ENCODE data around the gene MRPL58. TPM values are rescaled to one million over a fixed set of nuclear protein-coding genes. Genes with fewer than 3 reads are reported as not detected.

Gene MRPL58
- total RNA-seq, 4 donors from 2014 or later: 28.0 to 48.5 (median 42.6) TPM

DNA sequence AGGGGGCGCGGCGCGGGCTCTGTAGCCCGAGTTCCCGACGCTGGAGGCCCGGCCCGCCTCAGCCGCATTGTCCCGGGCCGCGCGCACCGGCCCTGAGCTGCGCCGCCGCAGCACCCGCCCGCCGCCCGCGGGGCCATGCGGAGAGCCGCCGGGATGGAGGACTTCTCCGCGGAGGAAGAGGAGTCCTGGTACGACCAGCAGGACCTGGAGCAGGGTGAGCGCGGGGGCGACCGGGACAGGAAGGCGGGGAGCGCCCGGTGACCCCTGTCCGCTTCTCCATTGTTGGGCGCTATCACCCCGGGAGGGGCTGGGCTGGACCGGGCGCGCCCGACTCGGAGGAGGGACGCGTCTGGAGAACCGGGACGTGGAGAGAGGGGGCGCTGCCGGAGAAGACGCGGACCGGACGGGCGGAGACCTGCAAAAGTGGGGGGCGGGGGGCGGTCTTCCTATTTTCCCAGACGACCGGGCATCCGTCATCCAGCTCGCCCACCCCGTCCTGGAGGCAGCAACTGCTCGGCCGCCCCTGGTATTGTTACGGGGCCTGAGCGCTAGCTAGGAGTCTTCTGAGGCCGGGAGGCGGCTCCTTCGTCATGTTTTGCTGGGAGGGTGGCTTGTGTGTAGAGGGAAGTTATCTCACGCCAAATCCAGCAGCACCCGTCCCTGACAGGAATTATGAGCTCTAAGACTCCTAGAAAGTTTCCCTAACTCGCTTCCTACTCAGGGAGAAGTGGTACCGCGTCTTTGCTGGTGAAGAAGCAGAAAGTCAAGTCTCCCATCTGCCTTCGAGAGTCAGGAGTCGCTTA lies 24.4 kb upstream of the MRPL58 start:
- TF ChIP-seq, protein P1, sequence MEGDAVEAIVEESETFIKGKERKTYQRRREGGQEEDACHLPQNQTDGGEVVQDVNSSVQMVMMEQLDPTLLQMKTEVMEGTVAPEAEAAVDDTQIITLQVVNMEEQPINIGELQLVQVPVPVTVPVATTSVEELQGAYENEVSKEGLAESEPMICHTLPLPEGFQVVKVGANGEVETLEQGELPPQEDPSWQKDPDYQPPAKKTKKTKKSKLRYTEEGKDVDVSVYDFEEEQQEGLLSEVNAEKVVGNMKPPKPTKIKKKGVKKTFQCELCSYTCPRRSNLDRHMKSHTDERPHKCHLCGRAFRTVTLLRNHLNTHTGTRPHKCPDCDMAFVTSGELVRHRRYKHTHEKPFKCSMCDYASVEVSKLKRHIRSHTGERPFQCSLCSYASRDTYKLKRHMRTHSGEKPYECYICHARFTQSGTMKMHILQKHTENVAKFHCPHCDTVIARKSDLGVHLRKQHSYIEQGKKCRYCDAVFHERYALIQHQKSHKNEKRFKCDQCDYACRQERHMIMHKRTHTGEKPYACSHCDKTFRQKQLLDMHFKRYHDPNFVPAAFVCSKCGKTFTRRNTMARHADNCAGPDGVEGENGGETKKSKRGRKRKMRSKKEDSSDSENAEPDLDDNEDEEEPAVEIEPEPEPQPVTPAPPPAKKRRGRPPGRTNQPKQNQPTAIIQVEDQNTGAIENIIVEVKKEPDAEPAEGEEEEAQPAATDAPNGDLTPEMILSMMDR (IDR thresholded peaks at IDR 0.05): no peak

DNA sequence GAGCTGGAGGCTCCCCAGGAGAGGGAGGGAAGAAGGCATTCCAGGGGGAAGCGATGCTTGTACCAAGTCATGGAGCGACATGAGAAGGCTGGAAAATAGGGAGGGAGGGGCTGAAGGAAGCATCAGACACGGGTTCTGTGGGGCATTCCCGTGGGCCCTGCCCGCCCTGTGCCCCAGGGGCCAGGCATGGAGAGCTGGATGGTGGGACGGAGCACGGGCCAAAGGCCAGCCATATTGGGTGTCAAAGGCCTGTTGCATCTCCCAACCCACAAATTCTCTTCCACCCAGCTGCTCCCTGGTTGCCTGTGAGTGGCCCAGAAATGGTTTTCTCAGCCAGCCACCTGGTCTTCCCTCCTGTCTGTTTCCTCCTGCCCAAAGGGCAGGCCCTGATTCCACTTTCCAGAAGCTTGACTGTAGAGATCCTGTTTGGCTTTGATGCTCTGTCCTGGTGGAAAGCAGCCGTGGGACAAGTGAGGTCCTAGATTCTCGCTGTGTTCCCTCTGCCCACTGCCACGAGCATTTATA lies 21.8 kb upstream of the MRPL58 start:
- no peak for ATAC-seq (ENCODE audit: low FRiP score)

More for the DNA sequence above, 24.4 kb upstream of the MRPL58 start:
- DNase-seq (ENCODE audit: low spot score) (peak; percentile 75), ATAC-seq (ENCODE audit: low FRiP score) (peak; percentile 86)

DNA sequence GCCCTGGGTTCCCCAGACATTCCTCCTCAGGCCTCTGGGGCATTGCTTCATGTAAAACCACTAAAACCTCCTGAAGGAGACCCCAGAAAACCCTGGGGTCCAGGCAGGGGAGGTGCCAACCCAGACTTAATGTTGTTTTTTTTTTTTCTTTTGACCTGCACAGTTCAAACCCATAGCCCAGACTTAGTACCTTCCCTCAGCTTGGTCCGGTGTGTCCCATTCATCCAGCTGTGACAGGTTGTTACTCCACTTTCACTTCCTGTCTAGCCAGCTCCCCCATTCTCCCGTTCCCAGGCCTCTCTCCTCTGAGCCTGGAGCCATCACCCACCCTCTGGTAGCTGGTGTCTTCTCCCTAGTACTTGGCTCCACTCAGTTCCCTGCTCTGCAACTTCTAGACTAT lies 20.2 kb upstream of the MRPL58 start:
- TF ChIP-seq, protein P1 (IDR thresholded peaks at IDR 0.05): no peak
- DNase-seq (ENCODE audit: low spot score): no peak
- ATAC-seq (ENCODE audit: low FRiP score): no peak

More for the DNA sequence above, 21.8 kb upstream of the MRPL58 start:
- no peak for DNase-seq (ENCODE audit: low spot score)
- TF ChIP-seq, protein P1 (IDR thresholded peaks at IDR 0.05): no peak

DNA sequence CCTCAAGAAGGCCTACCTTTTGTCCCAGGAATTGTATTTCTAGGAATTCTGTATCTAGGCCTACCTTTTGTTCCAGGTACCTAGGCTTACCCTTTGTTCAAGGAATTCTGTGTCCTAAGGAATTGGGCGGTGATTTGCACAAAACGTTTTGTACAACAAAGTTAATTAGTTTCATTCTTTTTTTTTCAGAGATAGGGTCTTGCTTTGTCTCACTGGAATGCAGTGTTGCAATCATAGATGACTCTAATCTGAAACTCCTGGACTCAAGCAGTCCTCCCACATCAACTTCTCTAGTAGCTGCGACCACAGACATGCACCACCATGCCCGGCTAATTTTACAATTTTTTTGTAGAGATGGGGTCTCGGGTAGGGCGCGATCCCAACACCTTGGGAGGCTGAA lies 18.0 kb upstream of the MRPL58 start:
- DNase-seq (ENCODE audit: low spot score) (no peak), ATAC-seq (ENCODE audit: low FRiP score) (no peak)
- TF ChIP-seq, protein P1 (IDR thresholded peaks at IDR 0.05): no peak

DNA sequence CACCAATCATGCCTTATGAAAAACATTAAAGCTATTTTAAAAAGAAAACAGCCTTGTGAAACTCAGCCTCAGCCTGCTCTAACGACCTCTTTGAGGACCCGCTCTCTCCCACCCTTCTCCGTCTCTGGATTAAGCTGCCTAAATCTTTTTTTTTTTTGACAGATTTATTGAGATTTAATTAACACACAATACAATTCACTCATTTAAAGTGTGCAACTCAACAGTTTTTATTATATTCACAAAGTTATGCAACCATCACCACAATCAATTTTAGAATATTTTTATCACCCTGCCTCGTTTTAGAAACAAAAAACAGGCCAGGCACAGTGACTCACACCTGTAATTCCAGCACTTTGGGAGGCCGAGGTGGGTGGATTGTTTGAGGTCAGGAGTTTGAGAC lies 16.6 kb upstream of the MRPL58 start:
- DNase-seq (ENCODE audit: low spot score) (no peak), ATAC-seq (ENCODE audit: low FRiP score) (no peak)
- TF ChIP-seq, protein P1 (IDR thresholded peaks at IDR 0.05): no peak

DNA sequence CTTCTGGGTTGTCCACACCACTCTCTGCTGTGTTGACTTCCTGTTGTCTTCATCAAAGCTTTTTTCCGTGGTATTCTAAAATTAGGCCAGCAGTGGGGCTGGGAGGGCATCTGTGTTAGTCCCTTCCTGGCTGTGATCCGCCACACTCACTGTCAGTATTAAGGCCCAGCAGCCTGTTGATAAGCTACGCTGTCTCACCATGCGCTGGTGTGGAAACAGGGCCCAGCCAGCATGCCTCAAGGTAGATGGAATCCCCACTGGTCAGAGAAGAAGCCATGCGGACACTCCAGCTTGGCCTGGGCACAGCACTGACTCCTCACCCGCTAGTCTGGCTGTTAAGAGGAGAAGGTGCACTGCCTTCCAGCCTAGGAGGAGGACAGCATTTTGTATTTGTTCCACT lies 13.7 kb upstream of the MRPL58 start:
- no peak for ATAC-seq (ENCODE audit: low FRiP score)

More for the DNA sequence above, 13.7 kb upstream of the MRPL58 start:
- TF ChIP-seq, protein P1 (IDR thresholded peaks at IDR 0.05): no peak
- no peak for DNase-seq (ENCODE audit: low spot score)

Measured in omental fat pad (tissue), 4 donors.